Measurements from ENCODE around the gene MAGI3.

The MAGI3 gene

DNA sequence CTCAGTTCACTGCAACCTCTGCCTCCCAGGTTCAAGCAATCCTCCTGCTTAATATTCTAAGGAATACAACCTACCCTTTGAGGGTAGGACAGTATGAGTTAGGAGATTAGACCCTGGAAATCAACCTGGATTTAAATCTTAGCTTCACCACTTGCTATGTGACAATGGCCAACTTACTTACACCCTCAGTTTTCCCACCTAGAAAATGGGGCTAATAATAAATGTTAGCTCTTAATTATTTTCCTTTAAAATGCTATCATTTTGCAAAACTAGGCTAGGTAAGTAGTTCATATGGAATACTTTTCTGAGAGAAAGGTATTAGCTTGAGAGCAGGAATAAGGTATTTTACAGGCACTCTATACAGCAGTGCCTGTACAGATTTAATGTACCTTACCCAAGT, 258.2 kb downstream of the MAGI3 start:
- H3K4me3 ChIP-seq (ENCODE audit: low read depth, low read length): no peak overlapping the region
- POLR2A ChIA-PET: no interaction called here
- TF ChIP-seq ZNF248 (tag by site-specific recombination; IDR thresholded peaks at IDR 0.05): no peak
- TF ChIP-seq, protein P1, sequence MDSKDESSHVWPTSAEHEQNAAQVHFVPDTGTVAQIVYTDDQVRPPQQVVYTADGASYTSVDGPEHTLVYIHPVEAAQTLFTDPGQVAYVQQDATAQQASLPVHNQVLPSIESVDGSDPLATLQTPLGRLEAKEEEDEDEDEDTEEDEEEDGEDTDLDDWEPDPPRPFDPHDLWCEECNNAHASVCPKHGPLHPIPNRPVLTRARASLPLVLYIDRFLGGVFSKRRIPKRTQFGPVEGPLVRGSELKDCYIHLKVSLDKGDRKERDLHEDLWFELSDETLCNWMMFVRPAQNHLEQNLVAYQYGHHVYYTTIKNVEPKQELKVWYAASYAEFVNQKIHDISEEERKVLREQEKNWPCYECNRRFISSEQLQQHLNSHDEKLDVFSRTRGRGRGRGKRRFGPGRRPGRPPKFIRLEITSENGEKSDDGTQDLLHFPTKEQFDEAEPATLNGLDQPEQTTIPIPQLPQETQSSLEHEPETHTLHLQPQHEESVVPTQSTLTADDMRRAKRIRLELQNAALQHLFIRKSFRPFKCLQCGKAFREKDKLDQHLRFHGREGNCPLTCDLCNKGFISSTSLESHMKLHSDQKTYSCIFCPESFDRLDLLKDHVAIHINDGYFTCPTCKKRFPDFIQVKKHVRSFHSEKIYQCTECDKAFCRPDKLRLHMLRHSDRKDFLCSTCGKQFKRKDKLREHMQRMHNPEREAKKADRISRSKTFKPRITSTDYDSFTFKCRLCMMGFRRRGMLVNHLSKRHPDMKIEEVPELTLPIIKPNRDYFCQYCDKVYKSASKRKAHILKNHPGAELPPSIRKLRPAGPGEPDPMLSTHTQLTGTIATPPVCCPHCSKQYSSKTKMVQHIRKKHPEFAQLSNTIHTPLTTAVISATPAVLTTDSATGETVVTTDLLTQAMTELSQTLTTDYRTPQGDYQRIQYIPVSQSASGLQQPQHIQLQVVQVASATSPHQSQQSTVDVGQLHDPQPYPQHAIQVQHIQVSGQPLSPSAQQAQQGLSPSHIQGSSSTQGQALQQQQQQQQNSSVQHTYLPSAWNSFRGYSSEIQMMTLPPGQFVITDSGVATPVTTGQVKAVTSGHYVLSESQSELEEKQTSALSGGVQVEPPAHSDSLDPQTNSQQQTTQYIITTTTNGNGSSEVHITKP (tag by site-specific recombination; IDR thresholded peaks at IDR 0.05): no peak
- TF ChIP-seq, protein P2, sequence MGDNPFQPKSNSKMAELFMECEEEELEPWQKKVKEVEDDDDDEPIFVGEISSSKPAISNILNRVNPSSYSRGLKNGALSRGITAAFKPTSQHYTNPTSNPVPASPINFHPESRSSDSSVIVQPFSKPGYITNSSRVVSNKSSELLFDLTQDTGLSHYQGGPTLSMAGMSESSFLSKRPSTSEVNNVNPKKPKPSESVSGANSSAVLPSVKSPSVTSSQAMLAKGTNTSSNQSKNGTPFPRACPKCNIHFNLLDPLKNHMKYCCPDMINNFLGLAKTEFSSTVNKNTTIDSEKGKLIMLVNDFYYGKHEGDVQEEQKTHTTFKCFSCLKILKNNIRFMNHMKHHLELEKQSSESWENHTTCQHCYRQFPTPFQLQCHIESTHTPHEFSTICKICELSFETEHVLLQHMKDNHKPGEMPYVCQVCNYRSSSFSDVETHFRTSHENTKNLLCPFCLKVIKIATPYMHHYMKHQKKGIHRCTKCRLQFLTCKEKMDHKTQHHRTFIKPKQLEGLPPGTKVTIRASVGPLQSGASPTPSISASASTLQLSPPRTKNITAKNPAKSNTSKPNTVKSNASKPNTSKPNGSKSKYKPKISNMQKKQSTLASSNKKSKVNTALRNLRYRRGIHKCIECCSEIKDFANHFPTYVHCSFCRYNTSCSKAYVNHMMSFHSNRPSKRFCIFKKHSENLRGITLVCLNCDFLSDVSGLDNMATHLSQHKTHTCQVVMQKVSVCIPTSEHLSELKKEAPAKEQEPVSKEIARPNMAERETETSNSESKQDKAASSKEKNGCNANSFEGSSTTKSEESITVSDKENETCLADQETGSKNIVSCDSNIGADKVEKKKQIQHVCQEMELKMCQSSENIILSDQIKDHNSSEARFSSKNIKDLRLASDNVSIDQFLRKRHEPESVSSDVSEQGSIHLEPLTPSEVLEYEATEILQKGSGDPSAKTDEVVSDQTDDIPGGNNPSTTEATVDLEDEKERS (tag by site-specific recombination; IDR thresholded peaks at IDR 0.05): no peak
- TF ChIP-seq ZNF341 (tag by site-specific recombination; IDR thresholded peaks at IDR 0.05; ENCODE audit: low read depth): no peak
- TF ChIP-seq ZNF223 (tag by site-specific recombination; IDR thresholded peaks at IDR 0.05): no peak
- TF ChIP-seq ZNF426 (tag by site-specific recombination; IDR thresholded peaks at IDR 0.05): no peak
- no peak for TF ChIP-seq HOXD13 (CRISPR knock-in tag; IDR thresholded peaks at IDR 0.05; ENCODE audit: borderline replicate concordance)
- TF ChIP-seq ZNF202 (tag by site-specific recombination; IDR thresholded peaks at IDR 0.05; ENCODE audit: borderline replicate concordance): no peak
- no peak for TF ChIP-seq MEIS1 (CRISPR knock-in tag; IDR thresholded peaks at IDR 0.05; ENCODE audit: borderline replicate concordance)
- TF ChIP-seq ZBTB8A (tag by site-specific recombination; IDR thresholded peaks at IDR 0.05): no peak
- no peak for TF ChIP-seq ZNF10 (tag by site-specific recombination; IDR thresholded peaks at IDR 0.05)
- no peak for TF ChIP-seq MZF1 (tag by site-specific recombination; IDR thresholded peaks at IDR 0.05; ENCODE audit: borderline replicate concordance)
- H3K9me3 ChIP-seq (ENCODE audit: control insufficient read depth, insufficient read depth, low read depth, low read length): no peaks in the 10 kb centered on the region
- no peaks in the 10 kb centered on the region for H3K4me1 ChIP-seq (ENCODE audit: control insufficient read depth, insufficient read depth, low read length)
- H3K36me3 ChIP-seq (ENCODE audit: control insufficient read depth in 2 of 2, insufficient read depth in 1 of 2, low read length in 2 of 2): peaks cover 0 to 14% of the 10 kb centered on the region in 2 experiments; a peak in 2 of 3 replicates
- H3K27ac ChIP-seq (ENCODE audit: extremely low read depth, low read depth, low read length): no peak overlapping the region
- CTCF ChIA-PET: no interaction called here

DNA sequence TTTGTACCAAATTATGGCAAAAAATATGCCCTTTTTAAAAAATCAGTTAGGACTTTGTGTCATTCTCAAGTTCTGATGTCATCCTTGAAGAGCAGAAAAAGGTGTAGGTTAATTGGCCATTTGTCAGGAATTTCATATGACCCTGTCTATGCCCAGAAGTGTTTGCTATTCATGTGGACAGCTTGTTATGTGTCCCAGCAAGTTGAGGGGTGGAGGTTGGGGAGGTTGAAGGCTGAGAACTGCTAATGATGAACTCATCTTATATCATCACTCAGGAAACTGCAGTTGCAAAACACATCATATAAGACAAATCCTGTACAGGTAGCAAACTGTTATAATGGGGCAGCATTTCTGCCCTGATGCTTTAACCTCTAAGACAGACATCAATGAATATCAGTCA, 262.5 kb downstream of the MAGI3 start:
- no peaks in the 10 kb centered on the region for H3K9me3 ChIP-seq (ENCODE audit: control insufficient read depth, insufficient read depth, low read depth, low read length)
- TF ChIP-seq ZNF473 (tag by site-specific recombination; IDR thresholded peaks at IDR 0.05): no peak
- TF ChIP-seq GLI4 (tag by site-specific recombination; IDR thresholded peaks at IDR 0.05): no peak
- TF ChIP-seq, protein P3, sequence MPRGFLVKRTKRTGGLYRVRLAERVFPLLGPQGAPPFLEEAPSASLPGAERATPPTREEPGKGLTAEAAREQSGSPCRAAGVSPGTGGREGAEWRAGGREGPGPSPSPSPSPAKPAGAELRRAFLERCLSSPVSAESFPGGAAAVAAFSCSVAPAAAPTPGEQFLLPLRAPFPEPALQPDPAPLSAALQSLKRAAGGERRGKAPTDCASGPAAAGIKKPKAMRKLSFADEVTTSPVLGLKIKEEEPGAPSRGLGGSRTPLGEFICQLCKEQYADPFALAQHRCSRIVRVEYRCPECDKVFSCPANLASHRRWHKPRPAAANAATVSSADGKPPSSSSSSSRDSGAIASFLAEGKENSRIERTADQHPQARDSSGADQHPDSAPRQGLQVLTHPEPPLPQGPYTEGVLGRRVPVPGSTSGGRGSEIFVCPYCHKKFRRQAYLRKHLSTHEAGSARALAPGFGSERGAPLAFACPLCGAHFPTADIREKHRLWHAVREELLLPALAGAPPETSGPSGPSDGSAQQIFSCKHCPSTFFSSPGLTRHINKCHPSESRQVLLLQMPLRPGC (tag by site-specific recombination; IDR thresholded peaks at IDR 0.05): no peak
- TF ChIP-seq ZNF169 (tag by site-specific recombination; IDR thresholded peaks at IDR 0.05): no peak
- TF ChIP-seq ZBTB7A (tag by site-specific recombination; IDR thresholded peaks at IDR 0.05; ENCODE audit: low read depth): no peak
- no peak for TF ChIP-seq ZNF114 (tag by site-specific recombination; IDR thresholded peaks at IDR 0.05)
- TF ChIP-seq ZNF138 (tag by site-specific recombination; IDR thresholded peaks at IDR 0.05; ENCODE audit: borderline replicate concordance): no peak
- no peak for TF ChIP-seq ZNF555 (tag by site-specific recombination; conservative IDR thresholded peaks at IDR 0.05)
- POLR2A ChIA-PET: no interaction called here
- peaks cover 0 to 5% of the 10 kb centered on the region in 2 experiments; a peak in 2 of 3 replicates for H3K36me3 ChIP-seq (ENCODE audit: control insufficient read depth in 2 of 2, insufficient read depth in 1 of 2, low read length in 2 of 2)
- no peak overlapping the region for H3K4me3 ChIP-seq (ENCODE audit: low read depth, low read length)
- H3K27ac ChIP-seq (ENCODE audit: extremely low read depth, low read depth, low read length): no peak overlapping the region
- H3K4me1 ChIP-seq (ENCODE audit: control insufficient read depth, insufficient read depth, low read length): no peaks in the 10 kb centered on the region
- CTCF ChIA-PET: interaction anchor here (0.5 to 0.7 kb wide), 2 partner anchors 349 to 395 kb away, joined by 3 to 4 read pairs; no protein-coding TSS in a partner anchor
